ENCODE measurements around the gene PRF1.

The PRF1 gene

GRCh38 chr10:70595566-70596016 is 7.0 kb downstream of the PRF1 start:
- no peak for TF ChIP-seq CTCF (IDR thresholded peaks at IDR 0.05; ENCODE audit: low read depth, low read length)
- H3K4me3 ChIP-seq (ENCODE audit: low read depth, low read length) = no peak overlapping the region

DNA sequence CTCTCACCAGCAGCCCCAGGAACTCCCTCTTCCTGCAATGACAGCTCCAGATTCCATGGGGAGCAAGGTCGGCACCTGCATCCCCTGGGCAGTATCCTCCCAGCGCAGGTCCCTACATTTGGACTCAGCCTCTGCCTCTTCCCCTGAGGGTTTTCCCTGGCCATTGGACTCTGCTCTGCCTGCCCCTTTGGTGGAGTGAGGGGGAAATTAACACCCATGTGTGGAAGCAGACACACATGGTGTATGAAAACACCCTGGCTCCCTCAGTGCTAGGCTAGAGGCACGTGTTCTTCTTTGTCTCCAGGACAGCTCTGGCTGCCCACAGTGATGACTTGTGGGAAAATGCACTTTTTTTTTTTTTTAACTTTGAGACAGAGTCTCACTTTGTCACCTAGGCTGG is 8.4 kb downstream of the PRF1 start:
- TF ChIP-seq CTCF (IDR thresholded peaks at IDR 0.05; ENCODE audit: low read depth, low read length) = no peak
- H3K4me3 ChIP-seq (ENCODE audit: low read depth, low read length) = no peak overlapping the region

DNA sequence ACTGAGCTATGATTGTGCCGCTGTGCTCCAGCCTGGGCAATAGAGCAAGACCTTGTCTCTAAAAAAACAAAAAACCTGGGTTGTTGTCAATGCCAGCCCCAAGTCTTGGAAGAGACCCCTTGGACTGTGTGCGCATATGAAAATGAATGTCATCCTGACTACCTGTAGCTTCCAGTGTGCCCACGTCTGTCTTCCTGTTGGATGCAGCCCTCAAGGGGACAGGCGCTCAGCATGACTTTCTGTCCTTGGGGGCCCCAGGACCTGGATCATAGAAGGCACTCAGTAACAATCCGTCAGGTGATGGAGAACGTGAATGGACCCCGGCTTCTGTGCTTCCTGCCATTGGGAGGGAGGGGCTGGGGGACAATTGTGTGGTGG is 9.0 kb downstream of the PRF1 start:
- H3K4me3 ChIP-seq (ENCODE audit: low read depth, low read length) = no peak overlapping the region
- no peak for TF ChIP-seq CTCF (IDR thresholded peaks at IDR 0.05; ENCODE audit: low read depth, low read length)

DNA sequence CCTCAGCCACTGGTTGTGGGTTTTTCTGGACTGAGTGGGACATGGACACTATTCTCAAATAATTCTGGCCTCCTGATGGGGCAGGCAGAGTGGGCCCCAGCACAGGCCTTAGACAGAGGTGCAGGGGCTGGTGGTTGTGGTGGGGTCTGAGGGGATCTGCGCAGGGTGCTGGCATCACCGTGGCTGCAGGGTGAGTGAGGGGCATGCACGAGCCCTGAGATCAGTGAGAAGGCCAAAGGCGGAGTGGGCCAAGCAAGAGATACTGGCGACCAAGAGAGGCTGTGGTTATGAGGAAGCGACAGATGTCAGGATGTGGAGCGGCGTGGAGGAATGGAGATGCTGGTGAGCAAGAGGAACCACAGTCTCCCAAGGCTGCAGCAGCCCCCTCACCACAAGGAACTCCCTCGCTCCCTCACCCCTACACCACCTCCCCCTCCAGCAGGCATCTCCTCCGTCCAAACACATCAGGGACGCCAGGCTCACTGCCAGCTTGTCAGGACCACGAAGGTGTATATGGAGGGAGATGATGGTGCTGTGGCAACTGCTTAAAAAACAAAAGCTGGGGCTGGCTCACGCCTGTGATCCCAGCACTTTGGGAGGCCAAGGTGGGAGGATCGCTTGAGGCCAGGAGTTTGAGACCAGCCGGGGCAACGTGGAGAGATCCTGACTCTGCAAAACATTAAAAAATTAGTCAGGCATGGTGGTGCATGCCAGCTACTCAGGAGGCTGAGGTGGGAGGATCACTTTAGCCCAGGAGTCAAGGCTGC is 9.6 kb downstream of the PRF1 start:
- no peak for TF ChIP-seq CTCF (IDR thresholded peaks at IDR 0.05; ENCODE audit: low read depth, low read length)
- no peak overlapping the region for H3K4me3 ChIP-seq (ENCODE audit: low read depth, low read length)

- no peak overlapping the region for H3K4me3 ChIP-seq (ENCODE audit: low read depth, low read length)
Observed at GRCh38 chr10:70592186-70592735, 10.3 kb downstream of the PRF1 start.

DNA sequence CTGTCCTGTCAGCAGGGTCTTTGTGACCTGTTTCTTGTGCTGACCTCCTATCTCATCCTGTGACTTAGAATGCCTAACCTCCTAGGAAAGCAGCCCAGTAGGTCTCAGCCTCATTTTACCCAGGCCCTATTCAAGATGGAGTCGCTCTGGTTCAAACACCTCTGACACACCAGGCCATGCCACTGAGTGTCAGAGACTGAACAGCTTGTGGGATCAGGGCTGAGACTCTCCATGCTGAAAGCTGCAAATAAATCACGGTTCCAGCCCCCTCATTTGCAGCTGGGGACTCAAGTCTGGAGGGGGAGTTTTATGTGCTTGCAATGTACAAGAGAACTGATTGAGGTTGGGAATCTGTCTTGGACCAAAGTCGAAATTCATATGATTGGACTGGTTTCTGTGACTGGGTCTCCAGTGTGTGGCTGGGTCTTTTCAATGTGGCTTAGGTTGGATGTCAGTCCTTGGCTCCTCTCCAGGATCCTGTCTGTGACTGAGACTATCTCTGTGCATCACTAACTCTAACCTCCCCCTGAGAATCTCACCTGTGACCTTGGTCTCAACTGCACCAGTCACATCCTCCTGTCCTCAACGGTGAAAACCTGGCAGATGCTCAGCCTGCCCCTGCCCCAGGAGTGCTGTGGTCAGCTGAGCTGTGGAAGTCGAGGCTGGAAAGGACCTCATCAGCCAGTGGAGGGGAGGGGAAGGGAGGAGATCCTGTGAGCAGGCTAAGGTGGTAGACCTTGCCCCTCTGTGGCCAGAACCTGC is 11.7 kb downstream of the PRF1 start:
- H3K4me3 ChIP-seq (ENCODE audit: low read depth, low read length) = no peak overlapping the region
- no peak for TF ChIP-seq CTCF (IDR thresholded peaks at IDR 0.05; ENCODE audit: low read depth, low read length)

More at GRCh38 chr10:70592186-70592735, 10.3 kb downstream of the PRF1 start:
- no peak for TF ChIP-seq CTCF (IDR thresholded peaks at IDR 0.05; ENCODE audit: low read depth, low read length)
